ENCODE data around the gene TGM3.

TGM3 gene

DNA sequence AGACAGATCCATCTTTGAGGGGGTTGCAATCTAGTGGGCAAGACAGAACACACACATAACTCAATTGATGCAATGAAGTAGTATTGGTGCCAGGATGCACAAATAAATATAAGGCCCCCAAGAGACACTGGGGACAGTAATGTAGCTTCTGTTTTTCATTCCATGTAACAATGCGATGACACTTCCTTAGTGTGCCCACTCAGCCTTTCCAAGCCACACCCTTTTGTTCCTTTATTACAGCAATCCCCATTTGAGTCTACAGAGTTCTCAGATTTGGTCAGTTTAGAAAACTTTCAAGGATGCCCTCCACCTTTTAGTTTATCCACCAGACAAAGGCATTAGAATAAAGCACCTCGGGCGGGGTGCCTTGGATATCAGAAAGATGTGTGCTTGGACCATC lies 15.5 kb downstream of the TGM3 start (continued):
- TF ChIP-seq ZNF140 (tag by site-specific recombination; IDR thresholded peaks at IDR 0.05): no peak
- TF ChIP-seq ZNF530 (tag by site-specific recombination; IDR thresholded peaks at IDR 0.05; ENCODE audit: low read depth): no peak

DNA sequence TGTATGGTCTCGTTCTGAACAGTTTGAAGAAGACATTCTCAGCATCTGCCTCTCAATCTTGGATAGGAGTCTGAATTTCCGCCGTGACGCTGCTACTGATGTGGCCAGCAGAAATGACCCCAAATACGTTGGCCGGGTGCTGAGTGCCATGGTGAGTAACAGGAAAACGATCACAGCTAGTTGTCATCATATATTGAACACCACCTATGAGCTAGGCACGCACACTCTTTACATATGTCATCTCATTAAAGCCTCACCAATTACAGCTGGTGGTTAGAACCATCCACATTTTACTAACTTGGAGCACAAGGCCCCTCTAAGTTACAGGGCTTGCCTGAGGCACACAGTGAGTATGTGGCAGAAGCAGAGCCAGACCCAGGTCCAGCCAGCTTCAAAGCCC lies 17.1 kb downstream of the TGM3 start:
- Histone ChIP-seq H3K27ac (ENCODE audit: extremely low read depth, low read depth, low read length) (no peak overlapping the region), H3K4me3 (ENCODE audit: low read depth, low read length) (no peak overlapping the region), H3K36me3 (ENCODE audit: control insufficient read depth in 2 of 2, insufficient read depth in 1 of 2, low read length in 2 of 2) (no peaks in the 10 kb centered on the region), H3K4me1 (ENCODE audit: control insufficient read depth, insufficient read depth, low read length) (no peaks in the 10 kb centered on the region), H3K9me3 (ENCODE audit: control insufficient read depth, insufficient read depth, low read depth, low read length) (no peaks in the 10 kb centered on the region)
- TF ChIP-seq, protein P1, sequence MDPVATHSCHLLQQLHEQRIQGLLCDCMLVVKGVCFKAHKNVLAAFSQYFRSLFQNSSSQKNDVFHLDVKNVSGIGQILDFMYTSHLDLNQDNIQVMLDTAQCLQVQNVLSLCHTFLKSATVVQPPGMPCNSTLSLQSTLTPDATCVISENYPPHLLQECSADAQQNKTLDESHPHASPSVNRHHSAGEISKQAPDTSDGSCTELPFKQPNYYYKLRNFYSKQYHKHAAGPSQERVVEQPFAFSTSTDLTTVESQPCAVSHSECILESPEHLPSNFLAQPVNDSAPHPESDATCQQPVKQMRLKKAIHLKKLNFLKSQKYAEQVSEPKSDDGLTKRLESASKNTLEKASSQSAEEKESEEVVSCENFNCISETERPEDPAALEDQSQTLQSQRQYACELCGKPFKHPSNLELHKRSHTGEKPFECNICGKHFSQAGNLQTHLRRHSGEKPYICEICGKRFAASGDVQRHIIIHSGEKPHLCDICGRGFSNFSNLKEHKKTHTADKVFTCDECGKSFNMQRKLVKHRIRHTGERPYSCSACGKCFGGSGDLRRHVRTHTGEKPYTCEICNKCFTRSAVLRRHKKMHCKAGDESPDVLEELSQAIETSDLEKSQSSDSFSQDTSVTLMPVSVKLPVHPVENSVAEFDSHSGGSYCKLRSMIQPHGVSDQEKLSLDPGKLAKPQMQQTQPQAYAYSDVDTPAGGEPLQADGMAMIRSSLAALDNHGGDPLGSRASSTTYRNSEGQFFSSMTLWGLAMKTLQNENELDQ (tag by site-specific recombination; IDR thresholded peaks at IDR 0.05; ENCODE audit: low read depth): no peak
- TF ChIP-seq ZNF121 (tag by site-specific recombination; IDR thresholded peaks at IDR 0.05) (no peak), SCRT2 (tag by site-specific recombination; IDR thresholded peaks at IDR 0.05) (no peak), ZNF223 (tag by site-specific recombination; IDR thresholded peaks at IDR 0.05) (no peak), OVOL3 (tag by site-specific recombination; IDR thresholded peaks at IDR 0.05) (no peak), ZNF202 (tag by site-specific recombination; IDR thresholded peaks at IDR 0.05; ENCODE audit: borderline replicate concordance) (no peak), ZNF707 (tag by site-specific recombination; IDR thresholded peaks at IDR 0.05) (no peak), ZNF133 (tag by site-specific recombination; IDR thresholded peaks at IDR 0.05) (no peak), KLF7 (tag by site-specific recombination; IDR thresholded peaks at IDR 0.05; ENCODE audit: borderline replicate concordance) (no peak), HOXA7 (CRISPR knock-in tag; IDR thresholded peaks at IDR 0.05; ENCODE audit: borderline replicate concordance) (no peak), ZNF155 (tag by site-specific recombination; IDR thresholded peaks at IDR 0.05) (no peak), ZNF19 (tag by site-specific recombination; IDR thresholded peaks at IDR 0.05; ENCODE audit: low read depth) (no peak), ZNF394 (tag by site-specific recombination; IDR thresholded peaks at IDR 0.05; ENCODE audit: borderline replicate concordance) (no peak)
- TF ChIP-seq, protein P2, sequence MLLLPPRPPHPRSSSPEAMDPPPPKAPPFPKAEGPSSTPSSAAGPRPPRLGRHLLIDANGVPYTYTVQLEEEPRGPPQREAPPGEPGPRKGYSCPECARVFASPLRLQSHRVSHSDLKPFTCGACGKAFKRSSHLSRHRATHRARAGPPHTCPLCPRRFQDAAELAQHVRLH (tag by site-specific recombination; IDR thresholded peaks at IDR 0.05): no peak
- TF ChIP-seq, protein P3, sequence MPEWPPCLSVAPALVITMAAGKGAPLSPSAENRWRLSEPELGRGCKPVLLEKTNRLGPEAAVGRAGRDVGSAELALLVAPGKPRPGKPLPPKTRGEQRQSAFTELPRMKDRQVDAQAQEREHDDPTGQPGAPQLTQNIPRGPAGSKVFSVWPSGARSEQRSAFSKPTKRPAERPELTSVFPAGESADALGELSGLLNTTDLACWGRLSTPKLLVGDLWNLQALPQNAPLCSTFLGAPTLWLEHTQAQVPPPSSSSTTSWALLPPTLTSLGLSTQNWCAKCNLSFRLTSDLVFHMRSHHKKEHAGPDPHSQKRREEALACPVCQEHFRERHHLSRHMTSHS (tag by site-specific recombination; IDR thresholded peaks at IDR 0.05): no peak
- TF ChIP-seq, protein P4, sequence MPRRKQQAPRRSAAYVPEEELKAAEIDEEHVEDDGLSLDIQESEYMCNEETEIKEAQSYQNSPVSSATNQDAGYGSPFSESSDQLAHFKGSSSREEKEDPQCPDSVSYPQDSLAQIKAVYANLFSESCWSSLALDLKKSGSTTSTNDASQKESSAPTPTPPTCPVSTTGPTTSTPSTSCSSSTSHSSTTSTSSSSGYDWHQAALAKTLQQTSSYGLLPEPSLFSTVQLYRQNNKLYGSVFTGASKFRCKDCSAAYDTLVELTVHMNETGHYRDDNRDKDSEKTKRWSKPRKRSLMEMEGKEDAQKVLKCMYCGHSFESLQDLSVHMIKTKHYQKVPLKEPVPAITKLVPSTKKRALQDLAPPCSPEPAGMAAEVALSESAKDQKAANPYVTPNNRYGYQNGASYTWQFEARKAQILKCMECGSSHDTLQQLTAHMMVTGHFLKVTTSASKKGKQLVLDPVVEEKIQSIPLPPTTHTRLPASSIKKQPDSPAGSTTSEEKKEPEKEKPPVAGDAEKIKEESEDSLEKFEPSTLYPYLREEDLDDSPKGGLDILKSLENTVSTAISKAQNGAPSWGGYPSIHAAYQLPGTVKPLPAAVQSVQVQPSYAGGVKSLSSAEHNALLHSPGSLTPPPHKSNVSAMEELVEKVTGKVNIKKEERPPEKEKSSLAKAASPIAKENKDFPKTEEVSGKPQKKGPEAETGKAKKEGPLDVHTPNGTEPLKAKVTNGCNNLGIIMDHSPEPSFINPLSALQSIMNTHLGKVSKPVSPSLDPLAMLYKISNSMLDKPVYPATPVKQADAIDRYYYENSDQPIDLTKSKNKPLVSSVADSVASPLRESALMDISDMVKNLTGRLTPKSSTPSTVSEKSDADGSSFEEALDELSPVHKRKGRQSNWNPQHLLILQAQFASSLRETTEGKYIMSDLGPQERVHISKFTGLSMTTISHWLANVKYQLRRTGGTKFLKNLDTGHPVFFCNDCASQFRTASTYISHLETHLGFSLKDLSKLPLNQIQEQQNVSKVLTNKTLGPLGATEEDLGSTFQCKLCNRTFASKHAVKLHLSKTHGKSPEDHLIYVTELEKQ (tag by site-specific recombination; IDR thresholded peaks at IDR 0.05; ENCODE audit: borderline replicate concordance): no peak
- TF ChIP-seq, protein P5, sequence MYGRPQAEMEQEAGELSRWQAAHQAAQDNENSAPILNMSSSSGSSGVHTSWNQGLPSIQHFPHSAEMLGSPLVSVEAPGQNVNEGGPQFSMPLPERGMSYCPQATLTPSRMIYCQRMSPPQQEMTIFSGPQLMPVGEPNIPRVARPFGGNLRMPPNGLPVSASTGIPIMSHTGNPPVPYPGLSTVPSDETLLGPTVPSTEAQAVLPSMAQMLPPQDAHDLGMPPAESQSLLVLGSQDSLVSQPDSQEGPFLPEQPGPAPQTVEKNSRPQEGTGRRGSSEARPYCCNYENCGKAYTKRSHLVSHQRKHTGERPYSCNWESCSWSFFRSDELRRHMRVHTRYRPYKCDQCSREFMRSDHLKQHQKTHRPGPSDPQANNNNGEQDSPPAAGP (tag by site-specific recombination; IDR thresholded peaks at IDR 0.05): no peak
- ChIA-PET POLR2A (no interaction called here), CTCF (interaction anchor here (1.3 kb wide), 1 partner anchor 139 kb away, joined by 5 read pairs; no protein-coding TSS in a partner anchor)

Data from HEK293 (cell line).